ENCODE results near the gene MAGI1. TPM values are rescaled to one million over a fixed set of nuclear protein-coding genes. Genes with fewer than 3 reads are reported as not detected.

The MAGI1 gene
- total and polyA plus RNA-seq, 5 donors, result 15.8 to 38.3 (median 32.8) TPM

GRCh38 chr3:66012711-66013110, 26.0 kb downstream of the MAGI1 start:
- 58% methylated on average over 2 of the region's 2 CpGs for WGBS
- DNase-seq, result no peak
- H3K27me3 ChIP-seq (ENCODE audit: control insufficient read depth, insufficient read depth), result no peaks in the 10 kb centered on the region
- peaks cover 17% of the 10 kb centered on the region for H3K4me1 ChIP-seq (ENCODE audit: control insufficient read depth, insufficient read depth, low read length)
- H3K27ac ChIP-seq (ENCODE audit: low read length), result no peak overlapping the region
- no peak overlapping the region for H3K4me3 ChIP-seq (ENCODE audit: low read length)
- intact Hi-C loops (cut with DNase I), result no loop called here
- ATAC-seq, result no peak
- no peaks in the 10 kb centered on the region for H3K9me3 ChIP-seq (ENCODE audit: control insufficient read depth, low read length)

GRCh38 chr3:66010739-66011655, 27.7 kb downstream of the MAGI1 start:
- H3K9me3 ChIP-seq (ENCODE audit: control insufficient read depth, low read length), result no peaks in the 10 kb centered on the region
- no peaks in the 10 kb centered on the region for H3K27me3 ChIP-seq (ENCODE audit: control insufficient read depth, insufficient read depth)
- 77% methylated on average over 10 of the region's 10 CpGs for WGBS
- intact Hi-C loops (cut with DNase I), result no loop called here
- H3K4me1 ChIP-seq (ENCODE audit: control insufficient read depth, insufficient read depth, low read length), result peaks cover 11% of the 10 kb centered on the region
- no peak overlapping the region for H3K4me3 ChIP-seq (ENCODE audit: low read length)
- ATAC-seq (no peak), DNase-seq (no peak)
- H3K27ac ChIP-seq (ENCODE audit: low read length), result peak overlapping the region; percentile 31

- Histone ChIP-seq H3K27me3 (ENCODE audit: control insufficient read depth, insufficient read depth) (no peaks in the 10 kb centered on the region), H3K4me1 (ENCODE audit: control insufficient read depth, insufficient read depth, low read length) (peaks cover 11% of the 10 kb centered on the region), H3K9me3 (ENCODE audit: control insufficient read depth, low read length) (no peaks in the 10 kb centered on the region), H3K27ac (ENCODE audit: low read length) (no peak overlapping the region), H3K4me3 (ENCODE audit: low read length) (no peak overlapping the region)
- no peak for DNase-seq
- no peak for ATAC-seq
- intact Hi-C loops (cut with DNase I), result no loop called here
- WGBS, result 74% methylated on average over 4 of the region's 4 CpGs
These were observed 28.4 kb downstream of the MAGI1 start for GRCh38 chr3:66010348-66010738.

GRCh38 chr3:66004244-66004643, 34.5 kb downstream of the MAGI1 start:
- intact Hi-C loops (cut with DNase I), result no loop called here
- WGBS, result 50% methylated on average over 7 of the region's 7 CpGs
- H3K27ac ChIP-seq (ENCODE audit: low read length), result peak overlapping the region; percentile 42

GRCh38 chr3:66001626-66002025, 37.1 kb downstream of the MAGI1 start:
- H3K27ac ChIP-seq (ENCODE audit: low read length), result peak overlapping the region; percentile 73
- H3K4me1 ChIP-seq (ENCODE audit: control insufficient read depth, insufficient read depth, low read length), result peaks cover 5% of the 10 kb centered on the region
- no peak for DNase-seq
- 78% methylated on average over 3 of the region's 3 CpGs for WGBS
- no peaks in the 10 kb centered on the region for H3K9me3 ChIP-seq (ENCODE audit: control insufficient read depth, low read length)
- intact Hi-C loops (cut with DNase I), result no loop called here
- H3K4me3 ChIP-seq (ENCODE audit: low read length), result no peak overlapping the region
- no peaks in the 10 kb centered on the region for H3K27me3 ChIP-seq (ENCODE audit: control insufficient read depth, insufficient read depth)
- no peak for ATAC-seq

More at GRCh38 chr3:66004244-66004643, 34.5 kb downstream of the MAGI1 start:
- no peaks in the 10 kb centered on the region for H3K27me3 ChIP-seq (ENCODE audit: control insufficient read depth, insufficient read depth)
- H3K9me3 ChIP-seq (ENCODE audit: control insufficient read depth, low read length), result no peaks in the 10 kb centered on the region
- no peak overlapping the region for H3K4me3 ChIP-seq (ENCODE audit: low read length)
- ATAC-seq (peak; percentile 47 to 62), DNase-seq (peak in 1 of 3 donors; percentile 41)
- H3K4me1 ChIP-seq (ENCODE audit: control insufficient read depth, insufficient read depth, low read length), result no peaks in the 10 kb centered on the region

GRCh38 chr3:66000506-66000905, 38.2 kb downstream of the MAGI1 start:
- ATAC-seq (no peak), DNase-seq (no peak)
- H3K27me3 ChIP-seq (ENCODE audit: control insufficient read depth, insufficient read depth), result no peaks in the 10 kb centered on the region
- no peak overlapping the region for H3K4me3 ChIP-seq (ENCODE audit: low read length)
- intact Hi-C loops (cut with DNase I), result no loop called here
- H3K4me1 ChIP-seq (ENCODE audit: control insufficient read depth, insufficient read depth, low read length), result peaks cover 7% of the 10 kb centered on the region
- no peaks in the 10 kb centered on the region for H3K9me3 ChIP-seq (ENCODE audit: control insufficient read depth, low read length)
- H3K27ac ChIP-seq (ENCODE audit: low read length), result no peak overlapping the region

- no peaks in the 10 kb centered on the region for H3K27me3 ChIP-seq (ENCODE audit: control insufficient read depth, insufficient read depth)
- 92% methylated on average over 8 of the region's 8 CpGs for WGBS
- H3K9me3 ChIP-seq (ENCODE audit: control insufficient read depth, low read length), result no peaks in the 10 kb centered on the region
- no peak for DNase-seq
- H3K4me1 ChIP-seq (ENCODE audit: control insufficient read depth, insufficient read depth, low read length), result peaks cover 8% of the 10 kb centered on the region
- no peak for ATAC-seq
- no peak overlapping the region for H3K4me3 ChIP-seq (ENCODE audit: low read length)
- intact Hi-C loops (cut with DNase I), result no loop called here
- no peak overlapping the region for H3K27ac ChIP-seq (ENCODE audit: low read length)
These were observed 39.1 kb downstream of the MAGI1 start for GRCh38 chr3:65999606-66000005.

GRCh38 chr3:65996589-65996988, 42.1 kb downstream of the MAGI1 start:
- intact Hi-C loops (cut with DNase I), result no loop called here
- 35% methylated on average over 11 of the region's 11 CpGs for WGBS
- Histone ChIP-seq H3K27ac (ENCODE audit: low read length) (no peak overlapping the region), H3K9me3 (ENCODE audit: control insufficient read depth, low read length) (no peaks in the 10 kb centered on the region), H3K4me1 (ENCODE audit: control insufficient read depth, insufficient read depth, low read length) (peaks cover 12% of the 10 kb centered on the region), H3K4me3 (ENCODE audit: low read length) (no peak overlapping the region), H3K27me3 (ENCODE audit: control insufficient read depth, insufficient read depth) (no peaks in the 10 kb centered on the region)
- DNase-seq (peak in 2 of 3 donors; percentile 37 to 71), ATAC-seq (peak; percentile 60 to 82)

GRCh38 chr3:65995515-65995914, 43.2 kb downstream of the MAGI1 start:
- 87% methylated on average over 6 of the region's 6 CpGs for WGBS
- H3K4me1 ChIP-seq (ENCODE audit: control insufficient read depth, insufficient read depth, low read length), result peaks cover 12% of the 10 kb centered on the region

GRCh38 chr3:65995030-65995429, 43.7 kb downstream of the MAGI1 start:
- ATAC-seq (no peak), DNase-seq (no peak)
- Histone ChIP-seq H3K9me3 (ENCODE audit: control insufficient read depth, low read length) (no peaks in the 10 kb centered on the region), H3K27ac (ENCODE audit: low read length) (no peak overlapping the region), H3K4me3 (ENCODE audit: low read length) (no peak overlapping the region), H3K4me1 (ENCODE audit: control insufficient read depth, insufficient read depth, low read length) (peaks cover 12% of the 10 kb centered on the region), H3K27me3 (ENCODE audit: control insufficient read depth, insufficient read depth) (no peaks in the 10 kb centered on the region)
- WGBS, result 69% methylated on average over 4 of the region's 4 CpGs
- intact Hi-C loops (cut with DNase I), result no loop called here

More at GRCh38 chr3:65995515-65995914, 43.2 kb downstream of the MAGI1 start:
- Histone ChIP-seq H3K4me3 (ENCODE audit: low read length) (no peak overlapping the region), H3K27me3 (ENCODE audit: control insufficient read depth, insufficient read depth) (no peaks in the 10 kb centered on the region), H3K9me3 (ENCODE audit: control insufficient read depth, low read length) (no peaks in the 10 kb centered on the region), H3K27ac (ENCODE audit: low read length) (no peak overlapping the region)
- ATAC-seq (no peak), DNase-seq (no peak)
- intact Hi-C loops (cut with DNase I), result no loop called here

- Histone ChIP-seq H3K27me3 (ENCODE audit: control insufficient read depth, insufficient read depth) (no peaks in the 10 kb centered on the region), H3K9me3 (ENCODE audit: control insufficient read depth, low read length) (no peaks in the 10 kb centered on the region), H3K4me3 (ENCODE audit: low read length) (no peak overlapping the region), H3K27ac (ENCODE audit: low read length) (no peak overlapping the region), H3K4me1 (ENCODE audit: control insufficient read depth, insufficient read depth, low read length) (peaks cover 13% of the 10 kb centered on the region)
- WGBS, result 100% methylated on average over 1 of the region's 1 CpG
- DNase-seq (no peak), ATAC-seq (no peak)
- intact Hi-C loops (cut with DNase I), result no loop called here
These were observed 45.4 kb downstream of the MAGI1 start for GRCh38 chr3:65993134-65993900.

Data from right cardiac atrium (tissue), 5 donors.